ENCODE results near the gene MORN1. TPM values are rescaled to one million over a fixed set of nuclear protein-coding genes. Genes with fewer than 3 reads are reported as not detected.

MORN1 gene
- total RNA-seq, 2 experiments from 2014 or later, result 6.2 to 7.9 TPM

GRCh38 chr1:2344121-2344681, 47.2 kb downstream of the MORN1 start:
- ChIA-PET CTCF (no interaction called here), POLR2A (no interaction called here)
- DNase-seq (no peak), ATAC-seq (no peak)
- Mint-ChIP-seq H3K9me3 (ENCODE audit: insufficient read depth) (no peaks in the 10 kb centered on the region), H3K4me3 (no peak overlapping the region), H3K27ac (no peak overlapping the region), H3K36me3 (ENCODE audit: low read depth) (no peaks in the 10 kb centered on the region), H3K4me1 (ENCODE audit: low read depth) (no peaks in the 10 kb centered on the region), H3K27me3 (ENCODE audit: low read depth) (no peaks in the 10 kb centered on the region)

- Mint-ChIP-seq H3K4me1 (ENCODE audit: low read depth) (no peaks in the 10 kb centered on the region), H3K9me3 (ENCODE audit: insufficient read depth) (no peaks in the 10 kb centered on the region), H3K4me3 (no peak overlapping the region), H3K27ac (no peak overlapping the region), H3K36me3 (ENCODE audit: low read depth) (no peaks in the 10 kb centered on the region), H3K27me3 (ENCODE audit: low read depth) (no peaks in the 10 kb centered on the region)
- ATAC-seq (no peak), DNase-seq (no peak)
- CTCF ChIA-PET, result no interaction called here
- POLR2A ChIA-PET, result no interaction called here
Observed at GRCh38 chr1:2343023-2343935, 48.1 kb downstream of the MORN1 start.

- no peak for DNase-seq
- Mint-ChIP-seq H3K27me3 (ENCODE audit: low read depth) (no peaks in the 10 kb centered on the region), H3K9me3 (ENCODE audit: insufficient read depth) (no peaks in the 10 kb centered on the region), H3K4me3 (no peak overlapping the region), H3K27ac (no peak overlapping the region), H3K36me3 (ENCODE audit: low read depth) (no peaks in the 10 kb centered on the region), H3K4me1 (ENCODE audit: low read depth) (no peaks in the 10 kb centered on the region)
- ChIA-PET CTCF (no interaction called here), POLR2A (interaction anchor here (0.5 kb wide), 1 partner anchor 11 kb away, joined by 4 read pairs; no protein-coding TSS in a partner anchor)
- ATAC-seq, result no peak
Observed at GRCh38 chr1:2342384-2343022, 48.9 kb downstream of the MORN1 start.

- POLR2A ChIA-PET, result interaction anchor here (0.5 kb wide), 1 partner anchor 11 kb away, joined by 4 read pairs; no protein-coding TSS in a partner anchor
- no peaks in the 10 kb centered on the region for H3K27me3 Mint-ChIP-seq (ENCODE audit: low read depth)
- H3K4me1 Mint-ChIP-seq (ENCODE audit: low read depth), result no peaks in the 10 kb centered on the region
- CTCF ChIA-PET, result no interaction called here
- ATAC-seq (no peak), DNase-seq (no peak)
- H3K9me3 Mint-ChIP-seq (ENCODE audit: insufficient read depth), result no peaks in the 10 kb centered on the region
- H3K36me3 Mint-ChIP-seq (ENCODE audit: low read depth), result no peaks in the 10 kb centered on the region
- no peak overlapping the region for H3K4me3 Mint-ChIP-seq
- no peak overlapping the region for H3K27ac Mint-ChIP-seq
Observed at GRCh38 chr1:2341706-2342383, 49.5 kb downstream of the MORN1 start.

- POLR2A ChIA-PET, result no interaction called here
- Mint-ChIP-seq H3K4me3 (no peak overlapping the region), H3K4me1 (ENCODE audit: low read depth) (no peaks in the 10 kb centered on the region), H3K27me3 (ENCODE audit: low read depth) (no peaks in the 10 kb centered on the region), H3K36me3 (ENCODE audit: low read depth) (no peaks in the 10 kb centered on the region), H3K27ac (no peak overlapping the region), H3K9me3 (ENCODE audit: insufficient read depth) (no peaks in the 10 kb centered on the region)
- ATAC-seq (no peak), DNase-seq (no peak)
- CTCF ChIA-PET, result no interaction called here
Observed at GRCh38 chr1:2340918-2341254, 50.5 kb downstream of the MORN1 start.

GRCh38 chr1:2340086-2340917, 51.1 kb downstream of the MORN1 start:
- POLR2A ChIA-PET, result no interaction called here
- CTCF ChIA-PET, result no interaction called here
- no peaks in the 10 kb centered on the region for H3K27me3 Mint-ChIP-seq (ENCODE audit: low read depth)
- no peaks in the 10 kb centered on the region for H3K4me1 Mint-ChIP-seq (ENCODE audit: low read depth)
- no peak overlapping the region for H3K4me3 Mint-ChIP-seq
- DNase-seq (no peak), ATAC-seq (no peak)
- no peak overlapping the region for H3K27ac Mint-ChIP-seq
- no peaks in the 10 kb centered on the region for H3K36me3 Mint-ChIP-seq (ENCODE audit: low read depth)
- H3K9me3 Mint-ChIP-seq (ENCODE audit: insufficient read depth), result no peaks in the 10 kb centered on the region

GRCh38 chr1:2339206-2340085, 51.9 kb downstream of the MORN1 start:
- Mint-ChIP-seq H3K9me3 (ENCODE audit: insufficient read depth) (no peaks in the 10 kb centered on the region), H3K4me3 (no peak overlapping the region), H3K36me3 (ENCODE audit: low read depth) (no peaks in the 10 kb centered on the region), H3K27me3 (ENCODE audit: low read depth) (no peaks in the 10 kb centered on the region), H3K4me1 (ENCODE audit: low read depth) (no peaks in the 10 kb centered on the region), H3K27ac (no peak overlapping the region)
- POLR2A ChIA-PET, result no interaction called here
- DNase-seq (no peak), ATAC-seq (no peak)
- CTCF ChIA-PET, result no interaction called here

- no peaks in the 10 kb centered on the region for H3K27me3 Mint-ChIP-seq (ENCODE audit: low read depth)
- no peak overlapping the region for H3K27ac Mint-ChIP-seq
- ChIA-PET POLR2A (no interaction called here), CTCF (no interaction called here)
- no peak for DNase-seq
- no peaks in the 10 kb centered on the region for H3K4me1 Mint-ChIP-seq (ENCODE audit: low read depth)
- H3K4me3 Mint-ChIP-seq, result no peak overlapping the region
- H3K9me3 Mint-ChIP-seq (ENCODE audit: insufficient read depth), result no peaks in the 10 kb centered on the region
- no peak for ATAC-seq
- H3K36me3 Mint-ChIP-seq (ENCODE audit: low read depth), result no peaks in the 10 kb centered on the region
Observed at GRCh38 chr1:2337501-2337900, 53.9 kb downstream of the MORN1 start.

- Mint-ChIP-seq H3K9me3 (ENCODE audit: insufficient read depth) (no peaks in the 10 kb centered on the region), H3K4me3 (no peak overlapping the region), H3K27me3 (ENCODE audit: low read depth) (no peaks in the 10 kb centered on the region), H3K4me1 (ENCODE audit: low read depth) (no peaks in the 10 kb centered on the region), H3K27ac (no peak overlapping the region), H3K36me3 (ENCODE audit: low read depth) (no peaks in the 10 kb centered on the region)
- DNase-seq (no peak), ATAC-seq (no peak)
- CTCF ChIA-PET, result no interaction called here
- POLR2A ChIA-PET, result no interaction called here
Observed at GRCh38 chr1:2337081-2337480, 54.3 kb downstream of the MORN1 start.

- Mint-ChIP-seq H3K27me3 (ENCODE audit: low read depth) (no peaks in the 10 kb centered on the region), H3K27ac (no peak overlapping the region), H3K36me3 (ENCODE audit: low read depth) (no peaks in the 10 kb centered on the region), H3K9me3 (ENCODE audit: insufficient read depth) (no peaks in the 10 kb centered on the region), H3K4me1 (ENCODE audit: low read depth) (no peaks in the 10 kb centered on the region), H3K4me3 (no peak overlapping the region)
- ChIA-PET POLR2A (no interaction called here), CTCF (no interaction called here)
- DNase-seq, result no peak
- ATAC-seq, result no peak
Observed at GRCh38 chr1:2336499-2336898, 54.9 kb downstream of the MORN1 start.
